ENCODE measurements around the gene EPB41L4B. TPM values are rescaled to one million over a fixed set of nuclear protein-coding genes. Genes with fewer than 3 reads are reported as not detected.

EPB41L4B gene
- total and polyA plus RNA-seq, 2 of the 13 experiments (the other 11 are each of a cell fraction or from before 2014, with no cell fraction given) = 17.6 to 22.1 TPM

GRCh38 chr9:109277451-109277850, 43.4 kb downstream of the EPB41L4B start (continued):
- TF ChIP-seq STAT6 (CRISPR knock-in tag; IDR thresholded peaks at IDR 0.05; ENCODE audit: borderline replicate concordance) (no peak), ATF3 (CRISPR knock-in tag; IDR thresholded peaks at IDR 0.05) (no peak), CREBL2 (CRISPR knock-in tag; IDR thresholded peaks at IDR 0.05; ENCODE audit: borderline replicate concordance) (no peak), HNF4A (CRISPR knock-in tag; IDR thresholded peaks at IDR 0.05) (peak; percentile 86), HDAC6 (IDR thresholded peaks at IDR 0.05; ENCODE audit: low read depth, low read length) (no peak), GPN1 (CRISPR knock-in tag; IDR thresholded peaks at IDR 0.05; ENCODE audit: borderline replicate concordance) (no peak), NR2F6 (IDR thresholded peaks at IDR 0.05) (peak; percentile 35; the same call in 1 of the 2 replicates), NR2F6 (CRISPR knock-in tag; IDR thresholded peaks at IDR 0.05) (peak; percentile 52; the same call in 1 of the 2 replicates), GABPB1 (CRISPR knock-in tag; IDR thresholded peaks at IDR 0.05) (0 out of 2 replicates have a peak, but pooled peaks have one; percentile 34), XRCC5 (optimal IDR thresholded peaks at IDR 0.05; ENCODE audit: low read length) (peak; percentile 26), SOX13 (IDR thresholded peaks at IDR 0.05) (no peak), SOX13 (CRISPR knock-in tag; conservative IDR thresholded peaks at IDR 0.05 in 1 of 2, IDR thresholded peaks at IDR 0.05 in 1 of 2) (no peak; a peak in 1 of 4 replicates), MNT (IDR thresholded peaks at IDR 0.05) (no peak), KDM2A (CRISPR knock-in tag; IDR thresholded peaks at IDR 0.05; ENCODE audit: borderline replicate concordance, low read depth) (peak; percentile 56), ZNF687 (CRISPR knock-in tag; IDR thresholded peaks at IDR 0.05) (peak; percentile 91), SALL2 (CRISPR knock-in tag; IDR thresholded peaks at IDR 0.05) (0 out of 2 replicates have a peak, but pooled peaks have one; percentile 33), ZNF800 (CRISPR knock-in tag; IDR thresholded peaks at IDR 0.05) (no peak), ARID2 (CRISPR knock-in tag; IDR thresholded peaks at IDR 0.05; ENCODE audit: borderline replicate concordance) (no peak)

Data from HepG2 (cell line).